ENCODE results near the gene VDAC2.

VDAC2 gene

GRCh38 chr10:75261813-75262705 is 51.5 kb downstream of the VDAC2 start (continued):
- TF ChIP-seq ZNF148 (tag by site-specific recombination; IDR thresholded peaks at IDR 0.05; ENCODE audit: borderline replicate concordance), result no peak
- no peak for TF ChIP-seq ZNF514 (tag by site-specific recombination; IDR thresholded peaks at IDR 0.05)
- TF ChIP-seq, protein P1, sequence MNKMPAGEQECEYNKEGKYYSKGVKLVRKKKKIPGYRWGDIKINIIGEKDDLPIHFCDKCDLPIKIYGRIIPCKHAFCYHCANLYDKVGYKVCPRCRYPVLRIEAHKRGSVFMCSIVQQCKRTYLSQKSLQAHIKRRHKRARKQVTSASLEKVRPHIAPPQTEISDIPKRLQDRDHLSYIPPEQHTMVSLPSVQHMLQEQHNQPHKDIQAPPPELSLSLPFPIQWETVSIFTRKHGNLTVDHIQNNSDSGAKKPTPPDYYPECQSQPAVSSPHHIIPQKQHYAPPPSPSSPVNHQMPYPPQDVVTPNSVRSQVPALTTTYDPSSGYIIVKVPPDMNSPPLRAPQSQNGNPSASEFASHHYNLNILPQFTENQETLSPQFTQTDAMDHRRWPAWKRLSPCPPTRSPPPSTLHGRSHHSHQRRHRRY (tag by site-specific recombination; IDR thresholded peaks at IDR 0.05), result no peak
- TF ChIP-seq ZBTB8A (tag by site-specific recombination; IDR thresholded peaks at IDR 0.05), result peak; percentile 52; the same call in 1 of the 2 replicates
- no peak for TF ChIP-seq ZNF132 (tag by site-specific recombination; IDR thresholded peaks at IDR 0.05; ENCODE audit: borderline replicate concordance)
- no peak for TF ChIP-seq ZNF530 (tag by site-specific recombination; IDR thresholded peaks at IDR 0.05; ENCODE audit: low read depth)
- no peak for TF ChIP-seq ZNF133 (tag by site-specific recombination; IDR thresholded peaks at IDR 0.05)
- TF ChIP-seq ZNF311 (tag by site-specific recombination; IDR thresholded peaks at IDR 0.05; ENCODE audit: borderline replicate concordance), result no peak
- TF ChIP-seq MYNN (tag by site-specific recombination; IDR thresholded peaks at IDR 0.05; ENCODE audit: borderline replicate concordance), result no peak
- TF ChIP-seq, protein P2, sequence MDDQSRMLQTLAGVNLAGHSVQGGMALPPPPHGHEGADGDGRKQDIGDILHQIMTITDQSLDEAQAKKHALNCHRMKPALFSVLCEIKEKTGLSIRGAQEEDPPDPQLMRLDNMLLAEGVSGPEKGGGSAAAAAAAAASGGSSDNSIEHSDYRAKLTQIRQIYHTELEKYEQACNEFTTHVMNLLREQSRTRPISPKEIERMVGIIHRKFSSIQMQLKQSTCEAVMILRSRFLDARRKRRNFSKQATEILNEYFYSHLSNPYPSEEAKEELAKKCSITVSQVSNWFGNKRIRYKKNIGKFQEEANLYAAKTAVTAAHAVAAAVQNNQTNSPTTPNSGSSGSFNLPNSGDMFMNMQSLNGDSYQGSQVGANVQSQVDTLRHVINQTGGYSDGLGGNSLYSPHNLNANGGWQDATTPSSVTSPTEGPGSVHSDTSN (CRISPR knock-in tag; IDR thresholded peaks at IDR 0.05), result no peak
- TF ChIP-seq KLF8 (tag by site-specific recombination; IDR thresholded peaks at IDR 0.05), result no peak

GRCh38 chr10:75263806-75264205 is 53.2 kb downstream of the VDAC2 start:
- 0 out of 2 replicates have a peak, but pooled peaks cover 3% of the 10 kb centered on the region for H3K4me1 ChIP-seq (ENCODE audit: control insufficient read depth, insufficient read depth, low read length)
- TF ChIP-seq ZNF76 (tag by site-specific recombination; IDR thresholded peaks at IDR 0.05; ENCODE audit: borderline replicate concordance, low read depth) (no peak), ZNF10 (tag by site-specific recombination; IDR thresholded peaks at IDR 0.05) (no peak)
- H3K9me3 ChIP-seq (ENCODE audit: control insufficient read depth, insufficient read depth, low read depth, low read length), result no peaks in the 10 kb centered on the region
- no peak overlapping the region for H3K4me3 ChIP-seq (ENCODE audit: low read depth, low read length)
- H3K36me3 ChIP-seq (ENCODE audit: control insufficient read depth in 2 of 2, insufficient read depth in 1 of 2, low read length in 2 of 2), result no peaks in the 10 kb centered on the region
- CTCF ChIA-PET, result interaction anchor here (0.6 to 1.1 kb wide), 3 partner anchors 28 to 320 kb away, joined by 3 to 4 read pairs (median 3); partner anchors contain the start of gene COMTD1
- POLR2A ChIA-PET, result no interaction called here
- no peak overlapping the region for H3K27ac ChIP-seq (ENCODE audit: extremely low read depth, low read depth, low read length)

- Histone ChIP-seq H3K27ac (ENCODE audit: extremely low read depth, low read depth, low read length) (no peak overlapping the region), H3K4me3 (ENCODE audit: low read depth, low read length) (no peak overlapping the region), H3K36me3 (ENCODE audit: control insufficient read depth in 2 of 2, insufficient read depth in 1 of 2, low read length in 2 of 2) (no peaks in the 10 kb centered on the region), H3K4me1 (ENCODE audit: control insufficient read depth, insufficient read depth, low read length) (0 out of 2 replicates have a peak, but pooled peaks cover 3% of the 10 kb centered on the region), H3K9me3 (ENCODE audit: control insufficient read depth, insufficient read depth, low read depth, low read length) (no peaks in the 10 kb centered on the region)
- ChIA-PET POLR2A (no interaction called here), CTCF (no interaction called here)
- no peak for TF ChIP-seq PRDM1 (tag by site-specific recombination; IDR thresholded peaks at IDR 0.05)
- no peak for TF ChIP-seq ZFP41 (tag by site-specific recombination; IDR thresholded peaks at IDR 0.05; ENCODE audit: borderline replicate concordance)
- TF ChIP-seq ZBTB6 (tag by site-specific recombination; IDR thresholded peaks at IDR 0.05), result no peak
- no peak for TF ChIP-seq ZNF501 (tag by site-specific recombination; IDR thresholded peaks at IDR 0.05)
- TF ChIP-seq ZNF707 (tag by site-specific recombination; IDR thresholded peaks at IDR 0.05), result no peak
- no peak for TF ChIP-seq HOXD13 (CRISPR knock-in tag; IDR thresholded peaks at IDR 0.05; ENCODE audit: borderline replicate concordance)
- TF ChIP-seq ZNF544 (tag by site-specific recombination; IDR thresholded peaks at IDR 0.05), result no peak
- TF ChIP-seq ZNF585B (tag by site-specific recombination; IDR thresholded peaks at IDR 0.05), result no peak
- no peak for TF ChIP-seq ZSCAN30 (tag by site-specific recombination; IDR thresholded peaks at IDR 0.05)
- TF ChIP-seq ZNF600 (tag by site-specific recombination; IDR thresholded peaks at IDR 0.05), result no peak
- TF ChIP-seq ZNF19 (tag by site-specific recombination; IDR thresholded peaks at IDR 0.05; ENCODE audit: low read depth), result no peak
These were observed 55.3 kb downstream of the VDAC2 start for GRCh38 chr10:75265856-75266255.
